Posterior cingulate gyrus (tissue), 11 donors: ENCODE data around the gene SKAP1.
A peak's percentile ranks its signal among the peaks of the same experiment; 100 is the strongest.
"Not testable (repeated sequence)": the region's sequence is repeated elsewhere in the genome, so short reads cannot be mapped to it uniquely, and the experiment has no call there.

Source experiments
- DNase-seq, 10 donors: peaks; one replicate each; pipeline versions ENCODE4 v3.0.0 to v3.0.0-alpha.2; 2020 to 2021; ENCODE audit warnings: mixed read lengths in 3 of 10
- intact Hi-C: fragments of 100-400 bp; cut with DNase I; formaldehyde crosslinking; loops from one replicate; pipeline ENCODE4 v1.15.1; 2023

SKAP1 gene

DNA sequence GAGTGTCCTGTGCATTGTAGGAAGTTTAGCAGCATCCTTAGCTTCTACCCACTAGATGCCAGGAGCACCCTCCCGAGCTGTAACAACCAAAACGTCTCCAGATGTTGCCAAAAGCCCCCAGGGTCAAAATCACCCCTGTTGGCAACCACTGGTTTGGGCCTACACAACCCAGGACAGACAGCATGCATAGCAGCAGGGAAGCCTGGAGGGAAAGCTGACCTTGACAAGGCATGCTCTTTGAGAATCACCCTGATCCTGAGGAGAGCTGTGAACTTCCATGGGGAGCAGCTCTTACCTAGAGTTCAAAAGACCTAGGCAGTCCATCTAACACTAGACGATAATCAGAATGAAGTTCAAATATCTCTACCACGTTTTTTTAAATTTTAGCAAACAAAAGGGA, 9.2 kb downstream of the SKAP1 start:
- no peak for DNase-seq
- intact Hi-C loops = no loop called here

GRCh38 chr17:48416971-48417370, 13.0 kb downstream of the SKAP1 start:
- intact Hi-C loops = no loop called here
- no peak for DNase-seq

DNA sequence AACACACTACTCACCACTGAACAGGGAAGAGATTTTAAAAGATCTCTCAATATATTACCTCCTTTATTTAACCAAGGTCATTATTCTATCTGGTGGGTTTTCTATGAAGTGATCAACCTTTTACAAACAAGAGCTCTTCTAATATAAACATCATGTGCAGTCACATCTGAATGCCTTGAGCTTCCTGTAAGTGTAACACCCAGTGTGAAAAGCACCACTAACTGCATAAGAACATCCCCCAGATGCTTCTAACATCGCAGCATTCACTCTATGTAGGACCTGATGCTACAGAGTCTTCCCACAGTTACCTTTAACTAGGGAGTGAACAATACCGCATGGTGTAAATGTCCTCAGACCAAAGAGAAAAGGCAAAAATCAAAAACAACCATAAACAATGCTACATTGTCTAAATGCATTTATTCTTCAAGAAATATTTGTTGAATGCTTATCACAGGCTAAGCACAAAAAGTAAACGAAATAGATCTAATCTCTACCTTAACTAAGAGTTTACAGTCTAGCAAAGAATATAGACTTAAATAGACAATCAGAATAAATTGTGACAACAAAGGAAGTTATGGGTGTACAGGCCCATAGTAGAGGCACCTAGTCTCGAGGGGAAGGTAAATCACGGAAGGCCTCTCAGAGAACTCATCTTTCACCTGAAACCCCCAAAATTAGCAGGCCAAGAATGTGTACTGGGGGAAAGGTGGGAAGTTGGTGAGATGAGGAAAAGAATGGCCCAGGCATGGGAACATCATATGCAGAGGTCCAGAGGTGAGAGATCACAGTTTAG, 16.2 kb downstream of the SKAP1 start:
- intact Hi-C loops = no loop called here
- no peak for DNase-seq

GRCh38 chr17:48412841-48413240, 17.2 kb downstream of the SKAP1 start:
- DNase-seq = no peak
- intact Hi-C loops = no loop called here

GRCh38 chr17:48410821-48411220, 19.2 kb downstream of the SKAP1 start:
- DNase-seq = peak in 1 of 10 donors; percentile 18
- intact Hi-C loops = not testable (repeated sequence)

DNA sequence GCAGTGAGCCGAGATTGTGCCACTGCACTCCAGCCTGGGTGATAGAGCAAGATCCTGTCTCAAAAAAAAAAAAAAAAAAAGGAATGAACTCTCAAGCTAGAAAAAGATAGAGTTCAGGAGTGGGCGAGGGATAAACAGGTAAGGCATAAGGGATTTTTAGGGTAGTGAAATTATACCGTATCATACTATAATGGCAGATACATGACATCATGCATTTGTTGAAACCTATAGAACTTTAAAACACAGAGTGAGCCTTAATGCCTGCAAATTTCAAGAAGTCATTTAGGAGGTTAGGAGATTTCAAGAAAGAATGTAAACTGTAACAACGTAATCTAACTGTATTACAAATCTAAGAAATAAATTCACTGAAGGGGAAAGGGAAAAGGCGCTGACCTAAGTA, 20.4 kb downstream of the SKAP1 start:
- intact Hi-C loops = no loop called here
- DNase-seq = no peak

GRCh38 chr17:48406936-48407567, 23.0 kb downstream of the SKAP1 start:
- DNase-seq = no peak
- intact Hi-C loops = no loop called here

- intact Hi-C loops = no loop called here
- no peak for DNase-seq
These were observed 35.2 kb downstream of the SKAP1 start for GRCh38 chr17:48394821-48395220.

GRCh38 chr17:48393283-48393682, 36.7 kb downstream of the SKAP1 start:
- intact Hi-C loops = no loop called here
- DNase-seq = no peak

DNA sequence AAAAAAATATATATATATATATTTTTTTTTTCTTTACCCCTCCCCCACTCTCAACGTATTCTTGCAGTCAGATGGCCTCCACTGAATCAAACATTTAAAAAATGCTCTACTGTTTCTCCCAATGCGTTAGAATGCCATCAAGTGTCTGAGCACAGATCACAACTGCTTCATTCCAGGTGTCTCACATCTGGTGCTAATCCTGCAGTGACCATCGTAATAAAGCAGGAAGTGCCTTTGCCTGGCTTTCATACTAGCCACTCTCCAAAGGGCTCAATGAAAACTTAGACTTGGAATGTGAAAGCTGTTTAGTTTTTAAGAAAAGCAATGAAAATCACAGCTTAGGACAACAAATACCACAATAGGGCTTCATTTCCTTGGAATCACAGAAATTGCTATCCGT, 37.2 kb downstream of the SKAP1 start:
- DNase-seq = no peak
- intact Hi-C loops = no loop called here

GRCh38 chr17:48391444-48391843, 38.6 kb downstream of the SKAP1 start:
- intact Hi-C loops = no loop called here
- no peak for DNase-seq

DNA sequence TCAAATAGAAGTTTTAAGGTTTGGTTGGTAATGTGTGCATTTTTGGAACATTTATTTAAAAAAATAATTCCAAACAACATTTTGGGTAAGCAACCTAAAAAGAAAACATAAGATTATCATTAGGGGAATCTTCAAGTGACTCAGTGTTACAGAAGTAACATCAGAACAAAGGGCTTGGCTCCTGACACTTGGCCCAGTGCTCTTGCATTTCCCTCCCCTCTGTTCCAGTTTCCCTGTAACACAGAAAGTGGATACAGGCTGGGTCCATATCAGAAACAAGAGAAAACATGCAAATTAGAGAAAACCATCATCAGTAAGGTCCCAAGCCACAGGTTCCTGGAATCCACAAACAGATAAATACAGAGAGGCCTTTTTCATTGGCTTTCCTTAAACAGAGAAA, 40.1 kb downstream of the SKAP1 start:
- DNase-seq = no peak
- intact Hi-C loops = no loop called here

DNA sequence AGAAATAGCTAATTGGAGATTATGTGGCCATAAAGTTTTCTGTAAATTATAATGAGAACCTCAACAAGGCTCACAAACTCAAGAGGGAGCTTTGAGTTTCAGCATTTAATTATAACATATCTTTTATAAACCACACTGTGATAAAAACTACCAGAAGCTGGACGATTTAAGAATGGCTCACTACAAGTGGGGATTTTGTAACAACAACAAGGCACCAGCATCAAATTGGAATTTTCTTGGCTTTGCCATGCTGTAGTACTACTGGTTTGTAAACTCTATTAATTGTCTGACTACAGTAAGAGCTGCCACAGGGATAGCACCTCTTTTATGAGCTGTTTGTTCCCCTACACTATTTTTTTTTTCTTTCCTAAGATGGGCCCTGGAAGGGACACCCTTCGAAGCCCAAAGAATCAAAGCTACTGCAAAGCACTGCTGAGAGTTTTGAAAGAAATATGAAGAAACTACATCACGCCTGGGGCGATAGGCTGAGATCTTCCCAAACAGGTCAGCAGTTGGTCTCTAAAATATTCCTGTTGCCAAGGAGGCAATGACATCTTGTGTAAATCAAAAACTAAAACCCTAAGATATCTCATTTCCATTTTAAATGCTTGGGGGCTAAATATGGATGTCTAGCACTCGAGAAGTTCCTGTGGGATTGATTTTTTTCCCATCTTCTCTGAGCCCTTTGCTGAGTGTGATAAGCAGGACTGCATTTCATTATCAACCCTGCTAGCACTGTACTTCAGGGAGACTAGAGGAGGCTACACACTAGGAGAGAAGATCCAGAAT, 40.9 kb downstream of the SKAP1 start:
- intact Hi-C loops = no loop called here
- no peak for DNase-seq

GRCh38 chr17:48386826-48387225, 43.2 kb downstream of the SKAP1 start:
- no peak for DNase-seq
- intact Hi-C loops = no loop called here

DNA sequence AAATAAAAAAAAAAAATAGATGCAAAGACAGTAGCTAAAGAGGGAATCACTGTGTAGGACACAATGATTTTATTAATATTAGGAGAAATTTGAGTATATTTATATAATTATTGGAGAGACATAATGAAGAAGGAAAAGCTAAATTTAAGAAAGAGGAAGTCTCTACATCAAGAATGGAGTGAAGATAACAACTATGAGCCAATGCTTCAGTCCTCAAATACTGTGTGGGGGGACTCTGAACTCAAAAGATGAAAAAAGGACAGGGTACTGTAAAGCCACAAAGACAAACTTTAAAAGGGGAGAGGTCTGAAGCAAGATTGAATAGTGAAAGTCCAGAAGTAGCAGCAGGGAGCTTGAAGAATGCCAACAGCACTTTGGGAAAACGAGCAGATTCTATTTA, 44.7 kb downstream of the SKAP1 start:
- no peak for DNase-seq
- intact Hi-C loops = no loop called here

DNA sequence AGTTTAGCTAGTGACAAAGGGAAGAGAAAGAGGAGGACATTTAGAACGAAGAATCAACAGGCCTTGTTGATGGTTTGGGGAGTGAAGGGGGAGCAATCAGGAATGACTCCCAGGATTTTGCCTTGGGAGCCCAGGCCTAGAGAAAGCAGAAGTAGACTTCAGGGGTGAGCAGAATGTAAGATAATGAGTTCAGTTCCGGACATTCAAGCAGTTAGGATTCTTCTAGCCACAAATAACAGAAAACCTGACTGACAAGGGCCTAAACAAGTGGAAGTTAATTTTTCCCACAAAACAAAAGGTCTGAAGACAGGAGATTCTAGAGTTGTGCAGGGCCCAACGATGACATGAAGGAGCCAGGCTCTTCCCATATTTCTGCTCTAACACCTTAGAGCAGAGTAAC, 45.9 kb downstream of the SKAP1 start:
- intact Hi-C loops = no loop called here
- no peak for DNase-seq

DNA sequence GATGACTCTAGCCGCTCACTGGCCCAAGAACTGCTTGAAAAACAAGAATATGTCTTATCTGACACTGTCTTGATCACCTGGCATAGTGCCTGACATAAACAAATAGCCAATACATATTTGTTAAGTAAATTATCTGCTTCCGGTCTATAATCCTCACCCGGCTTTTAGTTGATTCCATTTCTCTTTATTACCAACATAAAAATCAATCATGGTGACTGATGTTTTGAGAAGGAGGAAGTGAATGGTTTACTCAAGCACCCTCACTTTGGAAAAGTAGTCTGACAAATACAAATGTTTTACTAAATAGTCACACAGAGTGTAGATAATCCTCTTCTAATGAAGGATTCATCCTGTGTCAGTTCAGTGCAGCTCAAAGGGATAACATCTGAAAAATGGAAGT, 47.0 kb downstream of the SKAP1 start:
- DNase-seq = no peak
- intact Hi-C loops = no loop called here

DNA sequence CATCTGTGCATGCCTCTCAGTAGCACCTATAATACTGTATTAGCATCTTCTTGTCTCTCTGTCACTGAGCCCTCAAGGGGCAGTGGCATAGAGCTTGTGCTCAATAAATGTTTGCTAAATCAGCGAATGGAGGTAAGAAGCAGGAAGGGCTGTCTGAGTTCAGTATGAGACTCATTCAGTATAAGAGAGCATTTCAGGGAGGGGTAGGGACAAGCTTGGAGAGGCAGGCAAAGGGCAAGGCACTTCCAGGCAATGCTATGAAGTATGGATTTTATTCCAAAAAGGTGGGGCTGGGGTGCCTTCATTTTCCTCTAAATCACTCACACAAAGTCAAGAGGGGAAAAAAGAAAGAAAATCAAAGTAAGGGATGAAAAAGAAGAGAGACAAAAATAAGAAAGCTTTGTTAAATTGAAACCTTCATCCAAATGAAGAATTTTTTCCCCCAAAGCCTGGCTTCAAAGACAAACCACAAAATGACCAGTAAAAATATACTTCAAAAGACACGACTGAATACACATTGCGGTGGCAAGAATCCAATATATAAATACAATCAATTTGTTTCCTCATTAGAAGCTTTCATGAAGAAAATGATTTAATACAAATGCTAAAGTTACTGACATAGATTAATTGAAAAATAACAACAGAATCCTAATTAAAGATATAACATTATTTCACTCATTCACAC, 51.2 kb downstream of the SKAP1 start:
- no peak for DNase-seq
- intact Hi-C loops = no loop called here

DNA sequence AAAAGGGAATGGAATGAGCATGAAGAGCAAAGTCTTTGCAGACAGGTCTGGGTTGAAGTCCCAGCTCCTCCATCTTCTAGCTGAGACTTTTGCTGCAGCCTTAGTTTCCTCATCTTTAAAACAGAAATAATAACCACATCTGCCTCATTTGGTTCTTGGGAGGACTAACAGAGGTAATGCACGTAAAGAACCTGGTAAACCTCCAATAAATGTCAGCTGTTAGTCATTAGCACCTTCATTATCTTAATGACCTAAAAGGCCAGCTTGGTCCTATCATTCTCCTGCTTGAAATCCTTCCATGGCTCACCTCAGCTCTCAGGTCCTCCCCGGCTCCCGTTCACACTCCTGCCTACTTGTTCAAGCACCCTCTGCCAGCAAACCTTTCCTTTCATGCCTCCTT, 51.8 kb downstream of the SKAP1 start:
- intact Hi-C loops = no loop called here
- DNase-seq = no peak

DNA sequence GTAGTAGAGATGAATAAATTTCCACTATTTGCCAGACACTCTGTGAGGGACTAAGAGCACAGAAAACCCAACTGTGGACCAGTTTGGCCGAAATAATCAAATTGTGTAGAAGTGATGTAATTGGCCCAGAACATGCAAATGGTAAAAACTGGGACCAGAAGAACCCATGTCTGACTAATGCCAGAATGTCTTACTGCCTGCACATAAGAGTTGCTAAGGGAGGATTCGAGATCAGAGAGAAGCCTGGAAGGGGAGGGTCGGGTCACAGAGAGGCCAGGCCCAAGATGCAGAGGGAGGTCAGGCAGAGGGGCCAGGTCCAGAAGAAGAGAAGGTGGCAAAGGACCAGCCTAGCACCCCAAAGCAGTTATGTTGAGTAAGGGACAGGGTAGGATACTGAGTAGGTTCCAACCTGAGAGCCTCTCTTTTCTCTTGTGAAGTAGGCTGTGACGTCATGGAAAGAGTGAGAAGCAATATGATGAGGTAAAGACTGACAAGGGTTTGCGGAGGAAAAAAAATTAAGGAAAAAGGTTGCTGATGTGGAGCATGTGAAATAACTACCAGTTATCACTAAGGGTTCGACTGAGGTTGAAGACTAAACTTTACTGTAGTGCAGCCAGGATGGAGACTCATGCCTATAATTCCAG, 53.2 kb downstream of the SKAP1 start:
- intact Hi-C loops = no loop called here
- DNase-seq = no peak

- DNase-seq = no peak
- intact Hi-C loops = no loop called here
These were observed 54.7 kb downstream of the SKAP1 start for GRCh38 chr17:48375356-48375755.
